Measurements from ENCODE around the gene FXYD6. TPM values are rescaled to one million over a fixed set of nuclear protein-coding genes. Genes with fewer than 3 reads are reported as not detected.

The FXYD6 gene
- total and polyA plus RNA-seq, 9 of the 15 experiments (the other 6 are each of a cell fraction or from before 2014, with no cell fraction given): 0.07 to 0.35 TPM; not detected in 7

GRCh38 chr11:117832511-117832910, 43.9 kb downstream of the FXYD6 start (continued):
- no peak for TF ChIP-seq REST (IDR thresholded peaks at IDR 0.05; ENCODE audit: borderline replicate concordance)
- TF ChIP-seq REST (CRISPR knock-in tag; IDR thresholded peaks at IDR 0.05; ENCODE audit: low read depth): no peak

All from K562 (cell line).